KMS-11 (cell line): ENCODE data around the gene KCNQ2.
"Not testable (repeated sequence)": the region's sequence is repeated elsewhere in the genome, so short reads cannot be mapped to it uniquely, and the experiment has no call there.

Experiments used
- H2AFZ ChIP-seq: fragments of 200-600 bp; sonication (generic); 2 replicates; pipeline ENCODE4 v1.6.1; 2016; ENCODE audit warnings: antibody characterized with exemption, mixed run types, low read depth
- H3K27ac ChIP-seq: fragments of 200-600 bp; sonication (generic); 2 replicates; pipeline ENCODE4 v1.6.1; 2016; ENCODE audit warnings: mild to moderate bottlenecking, mixed run types
- H3K27me3 ChIP-seq: fragments of 200-600 bp; sonication (generic); 2 replicates; pipeline ENCODE4 v1.6.1; 2017; ENCODE audit warnings: mild to moderate bottlenecking, low read depth, mixed run types, moderate library complexity; ENCODE audit not compliant: insufficient read depth
- H3K36me3 ChIP-seq: fragments of 200-600 bp; sonication (generic); 2 replicates; pipeline ENCODE4 v1.6.1; 2017; ENCODE audit warnings: mild to moderate bottlenecking, mixed run types; ENCODE audit not compliant: insufficient read depth
- H3K4me1 ChIP-seq: fragments of 200-600 bp; sonication (generic); 2 replicates; pipeline ENCODE4 v1.6.1; 2016; ENCODE audit warnings: mild to moderate bottlenecking, low read depth, mixed run types; ENCODE audit not compliant: poor library complexity, severe bottlenecking
- H3K4me2 ChIP-seq: fragments of 200-600 bp; sonication (generic); 2 replicates; pipeline ENCODE4 v1.7.0; 2016; ENCODE audit warnings: mild to moderate bottlenecking, mixed run types
- H3K4me3 ChIP-seq: fragments of 200-600 bp; sonication (generic); IDR thresholded peaks from 2 replicates; pipeline ENCODE4 v1.6.1; 2017; ENCODE audit warnings: low read depth, low read length, mixed read lengths; ENCODE audit not compliant: insufficient read depth
- H3K79me2 ChIP-seq: fragments of 200-600 bp; sonication (generic); 2 replicates; pipeline ENCODE4 v1.6.1; 2016; ENCODE audit warnings: low read depth, mixed run types; ENCODE audit not compliant: insufficient read depth
- H3K9ac ChIP-seq: fragments of 200-600 bp; sonication (generic); 2 replicates; pipeline ENCODE4 v1.6.1; 2016; ENCODE audit warnings: mild to moderate bottlenecking, mixed run types
- H4K20me1 ChIP-seq: fragments of 200-600 bp; sonication (generic); 2 replicates; pipeline ENCODE4 v1.6.1; 2016; ENCODE audit warnings: mild to moderate bottlenecking, mixed run types; ENCODE audit not compliant: insufficient read depth
- CTCF ChIP-seq: fragments of 200-600 bp; sonication (generic); conservative IDR thresholded peaks from 2 replicates; pipeline ENCODE4 v1.6.1; 2017; ENCODE audit warnings: low read depth, mild to moderate bottlenecking, antibody characterized with exemption, low read length, moderate library complexity, mixed read lengths

KCNQ2 gene

GRCh38 chr20:63383556-63383955 is 88.9 kb downstream of the KCNQ2 start:
- no peak overlapping the region for H3K9ac ChIP-seq
- H4K20me1 ChIP-seq, result no peaks in the 10 kb centered on the region
- no peak overlapping the region for H2AFZ ChIP-seq
- no peak overlapping the region for H3K4me2 ChIP-seq
- H3K36me3 ChIP-seq, result no peaks in the 10 kb centered on the region
- TF ChIP-seq CTCF, result no peak
- H3K27me3 ChIP-seq, result peaks cover 87% of the 10 kb centered on the region
- H3K4me3 ChIP-seq, result no peak overlapping the region
- no peaks in the 10 kb centered on the region for H3K4me1 ChIP-seq
- no peak overlapping the region for H3K27ac ChIP-seq
- no peaks in the 10 kb centered on the region for H3K79me2 ChIP-seq

- Histone ChIP-seq H2AFZ (no peak overlapping the region), H3K27ac (no peak overlapping the region), H3K4me1 (no peaks in the 10 kb centered on the region), H4K20me1 (no peaks in the 10 kb centered on the region), H3K9ac (no peak overlapping the region), H3K27me3 (peaks cover 89% of the 10 kb centered on the region), H3K4me2 (no peak overlapping the region), H3K36me3 (no peaks in the 10 kb centered on the region), H3K4me3 (no peak overlapping the region), H3K79me2 (no peaks in the 10 kb centered on the region)
- TF ChIP-seq CTCF, result no peak
These were observed 89.7 kb downstream of the KCNQ2 start for GRCh38 chr20:63382551-63383300.

GRCh38 chr20:63381781-63382431 is 90.5 kb downstream of the KCNQ2 start:
- no peak overlapping the region for H3K27ac ChIP-seq
- no peak overlapping the region for H3K9ac ChIP-seq
- H2AFZ ChIP-seq, result no peak overlapping the region
- H3K4me1 ChIP-seq, result no peaks in the 10 kb centered on the region
- no peaks in the 10 kb centered on the region for H3K36me3 ChIP-seq
- H3K79me2 ChIP-seq, result no peaks in the 10 kb centered on the region
- no peaks in the 10 kb centered on the region for H4K20me1 ChIP-seq
- no peak overlapping the region for H3K4me2 ChIP-seq
- peaks cover 96% of the 10 kb centered on the region for H3K27me3 ChIP-seq
- H3K4me3 ChIP-seq, result no peak overlapping the region
- peak; percentile 96 for TF ChIP-seq CTCF

- no peaks in the 10 kb centered on the region for H3K79me2 ChIP-seq
- no peak overlapping the region for H2AFZ ChIP-seq
- no peaks in the 10 kb centered on the region for H3K4me1 ChIP-seq
- no peak overlapping the region for H3K9ac ChIP-seq
- H3K27ac ChIP-seq, result no peak overlapping the region
- no peaks in the 10 kb centered on the region for H3K36me3 ChIP-seq
- no peak overlapping the region for H3K4me2 ChIP-seq
- H3K27me3 ChIP-seq, result peaks cover 91% of the 10 kb centered on the region
- no peak overlapping the region for H3K4me3 ChIP-seq
- H4K20me1 ChIP-seq, result no peaks in the 10 kb centered on the region
- no peak for TF ChIP-seq CTCF
These were observed 92.0 kb downstream of the KCNQ2 start for GRCh38 chr20:63380346-63380870.

- H4K20me1 ChIP-seq, H3K4me3 ChIP-seq, H3K4me2 ChIP-seq, H3K79me2 ChIP-seq, H3K27ac ChIP-seq, H3K4me1 ChIP-seq, H3K36me3 ChIP-seq, H2AFZ ChIP-seq, H3K9ac ChIP-seq: not testable (repeated sequence)
- H3K27me3 ChIP-seq, result peaks cover 91% of the 10 kb centered on the region
These were observed 92.6 kb downstream of the KCNQ2 start for GRCh38 chr20:63379872-63380271.
